GM23248 (cell line): ENCODE results near the gene PSAP.

Source experiments
- EZH2 ChIP-seq: fragments of 200-600 bp; sonication (generic); IDR thresholded peaks from 2 replicates; pipeline ENCODE4 v1.6.1; 2018; ENCODE audit warnings: antibody characterized with exemption, mild to moderate bottlenecking; ENCODE audit not compliant: insufficient read depth, poor library complexity, severe bottlenecking
- EZH2phosphoT487 ChIP-seq: fragments of 200-600 bp; sonication (generic); IDR thresholded peaks from 2 replicates; pipeline ENCODE4 v1.6.1; 2018; ENCODE audit warnings: antibody characterized with exemption, moderate library complexity, mild to moderate bottlenecking, low read depth; ENCODE audit not compliant: insufficient read depth

DNA sequence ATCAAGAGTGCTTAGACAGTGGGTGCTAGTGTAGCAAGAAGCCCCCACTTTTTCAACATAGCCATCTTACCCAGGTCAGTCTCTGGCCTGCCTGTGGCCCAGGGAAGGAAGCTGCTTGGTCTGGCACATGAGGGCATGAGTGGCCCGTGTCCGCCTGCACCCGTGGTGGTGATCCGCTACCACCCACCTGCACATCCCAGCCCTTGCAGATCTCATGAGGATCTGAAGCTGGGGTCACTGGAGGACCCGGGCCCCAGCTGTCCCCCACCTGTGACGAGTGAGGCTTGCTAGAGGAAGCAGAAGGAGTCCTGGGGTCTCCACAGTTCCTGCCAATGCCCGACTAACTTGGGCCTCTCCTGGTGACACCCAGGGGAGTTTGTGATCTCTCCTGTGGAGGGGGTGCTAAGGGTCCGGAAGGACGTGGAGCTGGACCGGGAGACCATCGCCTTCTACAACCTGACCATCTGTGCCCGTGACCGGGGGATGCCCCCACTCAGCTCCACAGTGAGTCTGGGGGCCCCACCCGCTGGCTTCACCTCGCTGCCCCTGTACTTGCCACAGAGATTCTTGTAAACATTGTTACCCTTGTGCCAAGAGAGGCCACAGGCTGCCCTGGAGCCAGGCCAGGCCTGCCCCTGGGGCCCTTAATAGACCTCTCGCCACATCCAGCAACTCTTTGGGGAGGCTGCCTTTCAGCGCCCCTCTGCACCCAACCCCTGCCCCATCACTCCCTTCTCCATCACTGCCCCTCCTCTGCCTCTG is 67.0 kb downstream of the PSAP start:
- TF ChIP-seq EZH2 = no peak
- no peak for TF ChIP-seq EZH2phosphoT487
